Skin of body (tissue), 1 donor: ENCODE measurements around the gene RPS27A. TPM values are rescaled to one million over a fixed set of nuclear protein-coding genes. Genes with fewer than 3 reads are reported as not detected.

Experiments used
- total RNA-seq: library from RNA; depleted of rRNA; stranded (reverse); fragments of >200 nt; gene quantifications from one replicate; pipeline ENCODE4 v1.2.3, GENCODE V29; 2014

Gene RPS27A
- total RNA-seq, 1 donor from 2014 or later: 964 TPM

Other genes starting within 250 kb of the RPS27A start
- 225 TPM for gene RTN4, start 182.2 kb upstream of the RPS27A start, total RNA-seq
- gene CLHC1, start 395 bp upstream of the RPS27A start, total RNA-seq: 13.7 TPM
- gene MTIF2, start 36.5 kb downstream of the RPS27A start, total RNA-seq: 16.8 TPM
- gene CCDC88A, start 187.2 kb downstream of the RPS27A start, total RNA-seq: 71.1 TPM